ENCODE measurements around the gene EGLN2. TPM values are rescaled to one million over a fixed set of nuclear protein-coding genes. Genes with fewer than 3 reads are reported as not detected.
A peak's percentile ranks its signal among the peaks of the same experiment; 100 is the strongest.
"Not testable (repeated sequence)": the region's sequence is repeated elsewhere in the genome, so short reads cannot be mapped to it uniquely, and the experiment has no call there.

EGLN2 gene
- total RNA-seq, 3 donors from 2014 or later: 84.5 to 126 (median 93.2) TPM

- DNase-seq (peak in 1 of 3 donors; percentile 48), ATAC-seq (no peak)
- no peaks in the 10 kb centered on the region for H3K36me3 ChIP-seq (ENCODE audit: low read depth)
- TF ChIP-seq, protein P1, sequence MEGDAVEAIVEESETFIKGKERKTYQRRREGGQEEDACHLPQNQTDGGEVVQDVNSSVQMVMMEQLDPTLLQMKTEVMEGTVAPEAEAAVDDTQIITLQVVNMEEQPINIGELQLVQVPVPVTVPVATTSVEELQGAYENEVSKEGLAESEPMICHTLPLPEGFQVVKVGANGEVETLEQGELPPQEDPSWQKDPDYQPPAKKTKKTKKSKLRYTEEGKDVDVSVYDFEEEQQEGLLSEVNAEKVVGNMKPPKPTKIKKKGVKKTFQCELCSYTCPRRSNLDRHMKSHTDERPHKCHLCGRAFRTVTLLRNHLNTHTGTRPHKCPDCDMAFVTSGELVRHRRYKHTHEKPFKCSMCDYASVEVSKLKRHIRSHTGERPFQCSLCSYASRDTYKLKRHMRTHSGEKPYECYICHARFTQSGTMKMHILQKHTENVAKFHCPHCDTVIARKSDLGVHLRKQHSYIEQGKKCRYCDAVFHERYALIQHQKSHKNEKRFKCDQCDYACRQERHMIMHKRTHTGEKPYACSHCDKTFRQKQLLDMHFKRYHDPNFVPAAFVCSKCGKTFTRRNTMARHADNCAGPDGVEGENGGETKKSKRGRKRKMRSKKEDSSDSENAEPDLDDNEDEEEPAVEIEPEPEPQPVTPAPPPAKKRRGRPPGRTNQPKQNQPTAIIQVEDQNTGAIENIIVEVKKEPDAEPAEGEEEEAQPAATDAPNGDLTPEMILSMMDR (IDR thresholded peaks at IDR 0.05): no peak
- H3K4me3 ChIP-seq: no peak overlapping the region
- intact Hi-C loops (cut with DNase I, micrococcal nuclease): loop anchor here in 1 of 2 donors (10.0 kb wide), 1 partner anchor 145 kb away; no protein-coding TSS in a partner anchor
- no peaks in the 10 kb centered on the region for H3K9me3 ChIP-seq
- peaks cover 23% of the 10 kb centered on the region for H3K4me1 ChIP-seq (ENCODE audit: low read depth)
These were observed 10.5 kb downstream of the EGLN2 start for GRCh38 chr19:40809358-40810086.

- H3K9me3 ChIP-seq: no peaks in the 10 kb centered on the region
- intact Hi-C loops (cut with DNase I, micrococcal nuclease): loop anchor here in 1 of 2 donors (10.0 kb wide), 1 partner anchor 145 kb away; no protein-coding TSS in a partner anchor
- H3K36me3 ChIP-seq (ENCODE audit: low read depth): no peaks in the 10 kb centered on the region
- TF ChIP-seq, protein P1 (IDR thresholded peaks at IDR 0.05): no peak
- H3K4me1 ChIP-seq (ENCODE audit: low read depth): peaks cover 18% of the 10 kb centered on the region
- no peak for ATAC-seq
- no peak for DNase-seq
- no peak overlapping the region for H3K4me3 ChIP-seq
These were observed 11.2 kb downstream of the EGLN2 start for GRCh38 chr19:40810160-40810559.

DNA sequence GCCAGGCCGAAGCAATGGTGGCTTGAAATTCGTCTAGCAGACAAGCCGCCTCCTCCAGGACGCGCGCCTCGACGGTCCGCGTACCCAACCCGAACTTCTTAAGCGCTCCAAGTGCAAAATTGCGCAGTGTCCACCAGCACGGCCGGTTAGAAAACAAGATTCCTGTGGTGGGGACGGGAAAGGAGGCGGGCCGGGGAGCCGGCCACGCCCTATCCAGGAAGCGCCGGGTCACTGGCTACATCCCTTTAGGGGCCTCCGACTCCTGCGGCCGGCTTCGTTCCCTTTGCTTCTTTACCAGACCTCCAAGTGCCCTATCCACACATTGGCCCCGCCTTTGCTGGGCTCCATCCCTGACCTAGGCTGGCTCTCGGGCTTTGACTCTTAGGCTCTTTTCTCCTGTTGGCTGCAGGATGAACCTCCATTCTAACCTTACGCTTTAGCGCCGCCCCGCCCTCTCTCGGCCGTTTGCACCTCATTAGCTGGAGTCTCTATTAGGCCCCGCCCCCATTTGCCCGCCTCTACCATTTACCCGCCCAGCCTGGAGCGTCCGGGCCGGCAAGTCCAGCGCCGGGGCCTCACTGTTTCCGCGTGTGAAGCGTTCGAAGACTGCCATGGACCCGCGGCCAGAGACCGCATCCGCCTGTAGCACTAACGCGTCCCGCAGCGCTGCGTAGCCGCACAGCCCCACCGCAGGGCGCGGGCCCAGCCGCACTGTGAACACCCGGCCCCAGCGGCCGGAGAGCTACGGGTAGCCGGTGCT is 11.8 kb downstream of the EGLN2 start:
- peak; percentile 91 for ATAC-seq
- not testable (repeated sequence) for H3K9me3 ChIP-seq; H3K36me3 ChIP-seq (ENCODE audit: low read depth); H3K4me3 ChIP-seq
- intact Hi-C loops (cut with DNase I, micrococcal nuclease): loop anchor here in 1 of 2 donors (10.0 kb wide), 1 partner anchor 146 kb away; no protein-coding TSS in a partner anchor
- DNase-seq: peak; percentile 81 to 90 (median 84)
- H3K4me1 ChIP-seq (ENCODE audit: low read depth): peaks cover 12% of the 10 kb centered on the region

DNA sequence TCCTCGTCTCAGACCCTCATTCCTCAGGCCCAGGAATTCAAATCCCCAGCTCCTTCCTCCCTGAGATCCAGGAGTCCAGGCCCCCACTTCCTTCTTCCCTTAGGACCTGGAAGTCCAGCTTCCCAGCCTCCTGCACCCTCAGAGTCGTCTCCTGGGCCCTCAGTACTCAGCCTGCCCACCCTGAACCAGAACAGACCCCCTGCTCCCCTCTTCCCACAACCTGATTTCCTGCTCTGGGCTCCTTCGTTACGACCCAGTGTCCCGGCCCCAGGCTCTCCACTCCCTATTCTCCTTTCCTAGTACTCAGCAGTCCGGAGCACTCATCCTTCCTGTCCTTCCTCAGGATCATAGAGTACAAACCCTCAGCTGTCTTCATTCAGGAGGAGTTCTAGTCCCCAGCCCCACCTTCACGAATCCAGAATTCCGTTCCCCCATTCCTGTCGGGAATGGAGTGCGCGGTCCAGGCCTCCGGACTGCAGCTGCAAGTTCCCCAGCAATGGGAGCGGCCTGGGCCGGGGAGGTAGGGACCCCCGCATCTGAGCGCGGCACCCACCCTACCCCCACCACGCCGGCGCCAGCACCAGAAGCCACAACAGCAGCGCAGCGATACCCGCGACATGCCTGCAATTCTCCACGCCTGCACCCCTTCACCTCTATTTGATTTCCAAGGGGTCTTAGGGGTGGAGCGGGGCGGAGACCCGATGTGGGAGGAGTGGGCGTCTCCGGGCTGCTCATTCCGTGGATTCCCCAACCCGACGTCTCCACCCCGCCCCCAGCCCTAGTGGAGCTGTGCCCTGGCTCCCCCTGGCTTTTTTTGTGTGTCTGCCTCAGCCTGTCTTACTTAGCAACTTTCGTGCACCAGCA is 12.7 kb downstream of the EGLN2 start:
- intact Hi-C loops (cut with DNase I, micrococcal nuclease): loop anchor here in 1 of 2 donors (10.0 kb wide), 1 partner anchor 147 kb away; no protein-coding TSS in a partner anchor
- DNase-seq (peak in 1 of 3 donors; percentile 33), ATAC-seq (peak; percentile 2)
- Histone ChIP-seq H3K4me1 (ENCODE audit: low read depth) (peaks cover 4% of the 10 kb centered on the region), H3K9me3 (no peaks in the 10 kb centered on the region), H3K36me3 (ENCODE audit: low read depth) (no peaks in the 10 kb centered on the region), H3K4me3 (no peak overlapping the region)
- TF ChIP-seq, protein P1 (IDR thresholded peaks at IDR 0.05): no peak

DNA sequence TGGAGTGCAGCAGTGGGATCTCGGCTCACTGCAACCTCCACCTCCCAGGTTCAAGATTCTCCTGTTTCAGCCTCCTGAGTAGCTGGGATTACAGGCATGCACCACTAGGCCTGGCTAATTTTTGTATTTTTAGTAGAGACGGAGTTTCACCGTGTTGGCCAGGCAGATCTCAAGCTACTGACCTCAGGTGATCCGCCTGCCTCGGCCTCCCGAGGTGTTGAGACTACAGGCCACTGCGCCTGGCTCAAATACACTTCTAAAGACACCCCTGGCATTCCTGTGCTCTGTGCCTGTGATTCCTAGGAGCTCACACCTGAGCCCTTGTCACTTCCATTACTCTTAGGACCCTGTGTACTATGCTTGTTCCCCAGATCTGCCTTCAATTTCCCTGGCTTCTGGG is 13.6 kb downstream of the EGLN2 start:
- H3K4me3 ChIP-seq; DNase-seq; H3K9me3 ChIP-seq; H3K36me3 ChIP-seq (ENCODE audit: low read depth); H3K4me1 ChIP-seq (ENCODE audit: low read depth); ATAC-seq: not testable (repeated sequence)
- intact Hi-C loops (cut with DNase I, micrococcal nuclease): loop anchor here in 1 of 2 donors (10.0 kb wide), 1 partner anchor 148 kb away; no protein-coding TSS in a partner anchor

GRCh38 chr19:40813182-40813581 is 14.2 kb downstream of the EGLN2 start:
- intact Hi-C loops (cut with DNase I, micrococcal nuclease): loop anchor here in 1 of 2 donors (10.0 kb wide), 1 partner anchor 148 kb away; no protein-coding TSS in a partner anchor
- no peak for ATAC-seq
- no peak for DNase-seq

More at GRCh38 chr19:40813182-40813581, 14.2 kb downstream of the EGLN2 start:
- no peaks in the 10 kb centered on the region for H3K4me1 ChIP-seq (ENCODE audit: low read depth)
- H3K36me3 ChIP-seq (ENCODE audit: low read depth): no peaks in the 10 kb centered on the region
- TF ChIP-seq, protein P1 (IDR thresholded peaks at IDR 0.05): no peak
- H3K4me3 ChIP-seq: no peak overlapping the region
- no peaks in the 10 kb centered on the region for H3K9me3 ChIP-seq

Data from mucosa of descending colon (tissue), 3 donors.